ENCODE results near the gene FCER2. TPM values are rescaled to one million over a fixed set of nuclear protein-coding genes. Genes with fewer than 3 reads are reported as not detected.
A peak's percentile ranks its signal among the peaks of the same experiment; 100 is the strongest.

Gene FCER2
- total RNA-seq, 1 donor from 2014 or later = not detected

DNA sequence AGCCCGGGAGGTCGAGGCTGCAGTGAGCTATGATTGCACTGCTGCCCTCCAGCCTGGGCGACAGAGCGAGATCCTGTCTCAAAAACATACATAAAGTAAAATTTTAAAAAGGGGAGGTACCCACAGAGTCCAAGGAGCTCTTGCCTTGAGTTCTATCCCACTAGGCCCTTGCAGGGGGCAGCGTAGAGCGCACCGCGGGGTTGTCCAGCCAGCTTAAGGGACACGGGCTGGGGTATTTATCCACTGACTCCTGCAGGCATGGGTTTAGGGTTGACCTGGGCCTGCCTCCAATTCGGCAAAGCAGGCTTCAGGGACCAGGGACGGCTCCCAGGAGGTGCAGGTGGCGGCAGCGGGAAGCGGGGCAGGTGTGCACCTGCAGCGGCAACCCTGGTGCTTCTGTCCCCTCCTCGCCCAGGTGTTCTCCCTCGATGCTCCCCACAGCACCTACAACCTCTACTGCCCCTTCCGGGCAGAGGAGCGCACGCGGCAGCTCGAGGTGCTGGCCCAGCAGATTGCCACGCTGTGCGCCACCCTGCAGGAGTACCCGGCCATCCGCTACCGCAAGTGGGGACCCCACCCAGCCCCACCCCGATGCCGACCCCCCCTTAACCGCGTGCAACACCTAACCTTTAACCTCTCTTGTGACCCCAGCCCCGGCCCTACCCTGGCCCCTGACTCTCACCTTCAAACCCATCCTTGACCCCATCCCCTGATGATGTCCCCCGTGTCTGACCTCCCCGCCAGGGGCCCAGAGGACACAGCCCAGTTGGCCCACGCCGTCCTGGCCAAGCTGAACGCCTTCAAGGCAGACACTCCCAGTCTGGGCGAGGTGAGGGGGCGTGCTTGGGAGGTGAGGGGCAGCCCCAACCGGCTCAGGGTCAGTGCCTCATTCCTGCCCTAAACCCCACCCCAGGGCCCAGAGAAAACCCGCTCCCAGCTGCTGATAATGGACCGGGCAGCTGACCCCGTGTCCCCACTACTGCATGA, 60.3 kb downstream of the FCER2 start:
- H3K36me3 ChIP-seq (ENCODE audit: control insufficient read depth, insufficient read depth, low read length) = peaks cover 15% of the 10 kb centered on the region
- peak; percentile 6 for TF ChIP-seq CTCF (IDR thresholded peaks at IDR 0.05; ENCODE audit: insufficient read depth, low read length, severe bottlenecking)
- no peaks in the 10 kb centered on the region for H3K27me3 ChIP-seq (ENCODE audit: control insufficient read depth, insufficient read depth, low read length)

GRCh38 chr19:7640803-7641202, 61.1 kb downstream of the FCER2 start:
- TF ChIP-seq CTCF (IDR thresholded peaks at IDR 0.05; ENCODE audit: insufficient read depth, low read length, severe bottlenecking) = no peak
- Histone ChIP-seq H3K27me3 (ENCODE audit: control insufficient read depth, insufficient read depth, low read length) (no peaks in the 10 kb centered on the region), H3K36me3 (ENCODE audit: control insufficient read depth, insufficient read depth, low read length) (peaks cover 14% of the 10 kb centered on the region), H3K4me3 (ENCODE audit: low read depth, low read length) (no peak overlapping the region)
- FAIRE-seq (no peak), DNase-seq (ENCODE audit: low read depth) (no peak)

More for the DNA sequence above, 60.3 kb downstream of the FCER2 start:
- H3K4me3 ChIP-seq (ENCODE audit: low read depth, low read length) = no peak overlapping the region
- DNase-seq (ENCODE audit: low read depth) (no peak), FAIRE-seq (no peak)

GRCh38 chr19:7639863-7640348, 62.0 kb downstream of the FCER2 start:
- H3K4me3 ChIP-seq (ENCODE audit: low read depth, low read length) = no peak overlapping the region

GRCh38 chr19:7638802-7639465, 63.0 kb downstream of the FCER2 start:
- no peak for DNase-seq (ENCODE audit: low read depth)
- H3K27me3 ChIP-seq (ENCODE audit: control insufficient read depth, insufficient read depth, low read length) = no peaks in the 10 kb centered on the region
- H3K36me3 ChIP-seq (ENCODE audit: control insufficient read depth, insufficient read depth, low read length) = peaks cover 12% of the 10 kb centered on the region
- TF ChIP-seq CTCF (IDR thresholded peaks at IDR 0.05; ENCODE audit: insufficient read depth, low read length, severe bottlenecking) = no peak
- no peak for FAIRE-seq
- H3K4me3 ChIP-seq (ENCODE audit: low read depth, low read length) = no peak overlapping the region

More at GRCh38 chr19:7639863-7640348, 62.0 kb downstream of the FCER2 start:
- FAIRE-seq (no peak), DNase-seq (ENCODE audit: low read depth) (no peak)
- no peaks in the 10 kb centered on the region for H3K27me3 ChIP-seq (ENCODE audit: control insufficient read depth, insufficient read depth, low read length)
- H3K36me3 ChIP-seq (ENCODE audit: control insufficient read depth, insufficient read depth, low read length) = peaks cover 14% of the 10 kb centered on the region
- TF ChIP-seq CTCF (IDR thresholded peaks at IDR 0.05; ENCODE audit: insufficient read depth, low read length, severe bottlenecking) = no peak

Other genes with a start within 250 kb of the FCER2 start
- 2.1 and 3.8 TPM in 2 replicates for gene PEX11G, start 213.1 kb downstream of the FCER2 start, total RNA-seq
- gene ZNF358, start 186.0 kb downstream of the FCER2 start, total RNA-seq = 3.5 and 3.9 TPM in 2 replicates
- 3.7 and 3.8 TPM in 2 replicates for gene MCOLN1, start 179.5 kb downstream of the FCER2 start, total RNA-seq
- gene PNPLA6, start 166.4 kb downstream of the FCER2 start, total RNA-seq = 35.6 and 40.8 TPM in 2 replicates
- gene CAMSAP3, start 106.3 kb downstream of the FCER2 start, total RNA-seq = 2.4 and 7.0 TPM in 2 replicates
- 21.8 and 23.4 TPM in 2 replicates for gene XAB2, start 72.6 kb downstream of the FCER2 start, total RNA-seq
- 10.3 and 14.5 TPM in 2 replicates for gene PET100, start 72.3 kb downstream of the FCER2 start, total RNA-seq
- not detected in 2 replicates for gene PCP2, start 68.4 kb downstream of the FCER2 start, total RNA-seq
- 47.9 and 89.4 TPM in 2 replicates for gene STXBP2, start 65.0 kb downstream of the FCER2 start, total RNA-seq
- gene RETN, start 33.1 kb downstream of the FCER2 start, total RNA-seq = not detected in 2 replicates
- not detected in 2 replicates for gene MCEMP1, start 25.0 kb downstream of the FCER2 start, total RNA-seq
- gene TRAPPC5, start 21.3 kb downstream of the FCER2 start, total RNA-seq = 29.2 and 141 TPM in 2 replicates
- gene CLEC4G, start 30.0 kb upstream of the FCER2 start, total RNA-seq = not detected in 2 replicates
- not detected in 2 replicates for gene CD209, start 45.4 kb upstream of the FCER2 start, total RNA-seq
- gene CLEC4M, start 61.1 kb upstream of the FCER2 start, total RNA-seq = not detected in 2 replicates
- 9.2 and 19.5 TPM in 2 replicates for gene EVI5L, start 128.1 kb upstream of the FCER2 start, total RNA-seq
- 0.13 TPM in 1 of 2 replicates, not detected in the other for gene PRR36, start 172.3 kb upstream of the FCER2 start, total RNA-seq
- gene LRRC8E, start 186.4 kb upstream of the FCER2 start, total RNA-seq = 7.6 and 13.2 TPM in 2 replicates
- gene MAP2K7, start 201.7 kb upstream of the FCER2 start, total RNA-seq = 10.0 and 11.9 TPM in 2 replicates
- gene TGFBR3L, start 212.7 kb upstream of the FCER2 start, total RNA-seq = 1.8 and 1.9 TPM in 2 replicates
- gene SNAPC2, start 218.2 kb upstream of the FCER2 start, total RNA-seq = 13.4 and 15.9 TPM in 2 replicates
- 0.26 and 0.77 TPM in 2 replicates for gene CTXN1, start 224.0 kb upstream of the FCER2 start, total RNA-seq
- gene TIMM44, start 241.5 kb upstream of the FCER2 start, total RNA-seq = 96.1 and 146 TPM in 2 replicates

Measured in bronchial epithelial cell (primary cell).